Measurements from ENCODE around the gene UBAP1L. TPM values are rescaled to one million over a fixed set of nuclear protein-coding genes. Genes with fewer than 3 reads are reported as not detected.

UBAP1L gene
- total and polyA plus RNA-seq, 8 donors = 1.5 to 11.4 (median 2.6) TPM

GRCh38 chr15:65068403-65068788, 46.6 kb downstream of the UBAP1L start:
- WGBS, 2 donors = 91 to 97% methylated on average over 3 of the region's 3 CpGs
- Histone ChIP-seq H3K27me3 (peaks cover 0 to 5% (median 0%) of the 10 kb centered on the region in 4 donors), H3K4me1 (no peaks in the 10 kb centered on the region), H3K36me3 (no peaks in the 10 kb centered on the region), H3K9me3 (no peaks in the 10 kb centered on the region), H3K4me3 (no peak overlapping the region), H3K27ac (no peak overlapping the region)
- intact Hi-C loops (cut with DNase I) = no loop called here
- DNase-seq (no peak), ATAC-seq (no peak), FAIRE-seq (no peak)
- TF ChIP-seq, protein P1, sequence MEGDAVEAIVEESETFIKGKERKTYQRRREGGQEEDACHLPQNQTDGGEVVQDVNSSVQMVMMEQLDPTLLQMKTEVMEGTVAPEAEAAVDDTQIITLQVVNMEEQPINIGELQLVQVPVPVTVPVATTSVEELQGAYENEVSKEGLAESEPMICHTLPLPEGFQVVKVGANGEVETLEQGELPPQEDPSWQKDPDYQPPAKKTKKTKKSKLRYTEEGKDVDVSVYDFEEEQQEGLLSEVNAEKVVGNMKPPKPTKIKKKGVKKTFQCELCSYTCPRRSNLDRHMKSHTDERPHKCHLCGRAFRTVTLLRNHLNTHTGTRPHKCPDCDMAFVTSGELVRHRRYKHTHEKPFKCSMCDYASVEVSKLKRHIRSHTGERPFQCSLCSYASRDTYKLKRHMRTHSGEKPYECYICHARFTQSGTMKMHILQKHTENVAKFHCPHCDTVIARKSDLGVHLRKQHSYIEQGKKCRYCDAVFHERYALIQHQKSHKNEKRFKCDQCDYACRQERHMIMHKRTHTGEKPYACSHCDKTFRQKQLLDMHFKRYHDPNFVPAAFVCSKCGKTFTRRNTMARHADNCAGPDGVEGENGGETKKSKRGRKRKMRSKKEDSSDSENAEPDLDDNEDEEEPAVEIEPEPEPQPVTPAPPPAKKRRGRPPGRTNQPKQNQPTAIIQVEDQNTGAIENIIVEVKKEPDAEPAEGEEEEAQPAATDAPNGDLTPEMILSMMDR (IDR thresholded peaks at IDR 0.05) = no peak

GRCh38 chr15:65067645-65068402, 47.2 kb downstream of the UBAP1L start, which contains the start of gene RASL12:
Gene RASL12 (minus strand): TSS chr15:65067991. CDS start chr15:65067835, 156 bp downstream.
- Histone ChIP-seq H3K4me1 (no peaks in the 10 kb centered on the region), H3K4me3 (peak within 1 kb of the TSS in 2 of 4 donors; percentile 14 to 24), H3K9me3 (no peaks in the 10 kb centered on the region), H3K27me3 (peaks cover 0 to 5% (median 0%) of the 10 kb centered on the region in 4 donors), H3K36me3 (no peaks in the 10 kb centered on the region), H3K27ac (peak within 1 kb of the TSS in 1 of 4 donors; percentile 26)
- ATAC-seq (peak in 2 of 4 donors; percentile 9 to 14), DNase-seq (no peak), FAIRE-seq (no peak)
- TF ChIP-seq, protein P1 (IDR thresholded peaks at IDR 0.05) = no peak
- intact Hi-C loops (cut with DNase I) = no loop called here
- 9 to 16% methylated on average over 50 to 66 of the region's 66 CpGs for WGBS, 2 donors

DNA sequence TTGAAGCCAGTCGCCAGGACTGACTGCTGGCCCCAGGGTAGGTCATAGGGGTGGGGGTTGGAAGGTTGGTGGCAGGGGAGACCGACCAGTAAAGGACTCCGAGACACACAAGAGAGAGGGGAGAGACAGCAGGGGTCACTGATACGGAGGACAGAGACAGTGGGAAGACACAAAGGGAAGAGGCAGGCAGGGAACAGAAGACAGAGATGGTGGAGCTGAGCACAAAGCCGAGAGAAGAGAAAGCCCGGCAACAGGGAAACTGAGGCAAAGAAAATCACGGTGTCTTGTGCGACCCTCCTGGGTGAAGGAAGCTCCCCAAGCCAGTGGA, 47.7 kb downstream of the UBAP1L start:
- FAIRE-seq (no peak), DNase-seq (no peak), ATAC-seq (no peak)
- whole genome bisulfite sequencing, 2 donors = 27 to 29% methylated on average over 8 of the region's 8 CpGs
- H3K36me3 ChIP-seq = no peaks in the 10 kb centered on the region
- H3K9me3 ChIP-seq = no peaks in the 10 kb centered on the region
- intact Hi-C loops (cut with DNase I) = no loop called here
- H3K27me3 ChIP-seq = peaks cover 0 to 5% (median 0%) of the 10 kb centered on the region in 4 donors
- H3K27ac ChIP-seq = peak overlapping the region in 1 of 4 donors; percentile 26
- TF ChIP-seq, protein P1 (IDR thresholded peaks at IDR 0.05) = no peak
- peak overlapping the region in 2 of 4 donors; percentile 14 to 24 for H3K4me3 ChIP-seq
- no peaks in the 10 kb centered on the region for H3K4me1 ChIP-seq

DNA sequence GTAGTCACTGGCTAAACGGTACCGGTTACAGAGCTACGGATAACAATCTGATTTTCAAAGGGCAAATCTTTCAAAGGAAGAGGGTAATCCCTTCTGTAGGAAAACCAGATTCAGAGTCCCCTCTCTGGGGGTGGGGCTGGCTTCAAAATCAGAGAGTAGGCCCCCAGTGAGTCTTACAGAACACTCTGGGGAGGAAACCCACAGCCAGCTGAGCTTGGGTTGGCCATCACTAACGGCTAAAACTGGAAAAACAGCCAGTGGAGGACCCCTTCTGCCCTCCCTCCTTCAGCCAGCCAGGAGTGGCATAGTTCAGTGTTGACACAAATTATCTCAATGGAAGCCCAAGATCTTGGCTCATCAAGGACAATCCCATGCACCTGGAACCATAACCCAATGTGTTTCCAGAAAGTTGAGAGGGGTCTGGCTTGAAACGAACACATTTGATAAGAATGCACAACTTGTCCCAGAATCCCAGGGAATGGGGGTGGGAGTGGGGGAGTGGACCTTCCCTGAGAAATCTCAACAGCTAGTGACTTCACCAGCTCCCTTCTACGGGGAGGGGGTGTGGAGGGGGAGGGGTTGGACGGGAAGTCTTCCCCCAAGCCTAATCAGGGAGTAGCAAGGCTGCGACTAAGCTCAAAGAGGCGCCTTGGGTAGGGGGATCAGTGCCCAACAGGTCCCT, 48.2 kb downstream of the UBAP1L start:
- 44 to 45% methylated on average over 9 of the region's 9 CpGs for WGBS, 2 donors
- Histone ChIP-seq H3K27ac (no peak overlapping the region), H3K4me1 (no peaks in the 10 kb centered on the region), H3K9me3 (no peaks in the 10 kb centered on the region), H3K4me3 (peak overlapping the region in 1 of 4 donors; percentile 24), H3K36me3 (no peaks in the 10 kb centered on the region), H3K27me3 (peaks cover 0 to 5% (median 0%) of the 10 kb centered on the region in 4 donors)
- peak in 1 of 4 donors; percentile 7 for ATAC-seq
- no peak for FAIRE-seq
- TF ChIP-seq, protein P1 (IDR thresholded peaks at IDR 0.05) = no peak
- intact Hi-C loops (cut with DNase I) = no loop called here
- DNase-seq = no peak
